GM18517 (cell line): ENCODE data around the gene RAD54L.
A peak's percentile ranks its signal among the peaks of the same experiment; 100 is the strongest.

ENCODE experiments used
- ATAC-seq: cut with Tn5 transposase; IDR thresholded peaks from one replicate; pipeline ENCODE4 v1.9.1; 2021; ENCODE audit warnings: mild to moderate bottlenecking, moderate library complexity; ENCODE audit not compliant: unreplicated experiment

The RAD54L gene

DNA sequence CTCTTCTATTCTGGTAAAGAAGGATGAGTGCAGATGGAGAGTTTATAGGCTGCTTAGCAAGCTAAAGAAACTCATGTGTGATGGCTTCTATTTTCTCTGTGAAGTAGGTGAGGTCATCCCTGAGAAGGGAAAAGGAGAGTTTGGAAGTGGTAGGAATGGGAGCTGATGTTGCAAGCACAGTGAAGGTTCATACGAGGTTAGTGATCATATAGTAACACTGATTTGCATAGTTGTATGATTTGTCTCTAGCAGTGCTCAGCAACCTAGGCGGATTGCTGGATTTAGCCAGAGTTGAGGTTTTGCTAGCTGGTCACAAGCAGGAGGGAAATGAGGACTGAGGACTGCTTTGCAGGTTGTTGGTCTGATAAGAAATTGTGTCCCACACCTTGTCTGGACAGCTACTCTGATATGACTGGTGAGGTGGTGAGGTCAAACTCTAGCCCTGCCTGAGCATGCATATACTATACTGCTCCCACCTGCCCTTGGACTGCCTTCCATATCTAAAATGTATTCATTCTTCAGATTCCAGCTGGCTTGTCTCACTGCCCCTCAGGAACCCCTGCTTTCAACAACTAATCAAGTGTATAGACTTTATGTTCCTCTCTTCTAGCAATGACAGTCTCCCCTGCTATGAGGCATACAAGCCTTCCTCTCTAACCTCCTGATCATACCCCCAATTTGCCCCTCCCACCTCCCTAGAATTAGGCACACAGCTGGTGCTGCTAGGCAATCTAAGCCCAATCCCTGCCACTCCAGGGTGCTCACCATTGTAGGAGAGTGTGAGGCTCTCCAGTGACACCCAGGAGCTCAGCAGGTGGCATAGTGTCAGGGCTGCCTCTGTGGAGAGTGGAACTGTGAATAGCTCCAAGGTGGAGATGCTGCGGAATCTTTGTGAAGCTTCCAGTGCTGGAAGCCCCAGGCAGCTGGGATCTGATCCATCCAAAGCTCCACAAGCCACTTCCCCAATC is 37.3 kb downstream of the RAD54L start:
- no peak for ATAC-seq

DNA sequence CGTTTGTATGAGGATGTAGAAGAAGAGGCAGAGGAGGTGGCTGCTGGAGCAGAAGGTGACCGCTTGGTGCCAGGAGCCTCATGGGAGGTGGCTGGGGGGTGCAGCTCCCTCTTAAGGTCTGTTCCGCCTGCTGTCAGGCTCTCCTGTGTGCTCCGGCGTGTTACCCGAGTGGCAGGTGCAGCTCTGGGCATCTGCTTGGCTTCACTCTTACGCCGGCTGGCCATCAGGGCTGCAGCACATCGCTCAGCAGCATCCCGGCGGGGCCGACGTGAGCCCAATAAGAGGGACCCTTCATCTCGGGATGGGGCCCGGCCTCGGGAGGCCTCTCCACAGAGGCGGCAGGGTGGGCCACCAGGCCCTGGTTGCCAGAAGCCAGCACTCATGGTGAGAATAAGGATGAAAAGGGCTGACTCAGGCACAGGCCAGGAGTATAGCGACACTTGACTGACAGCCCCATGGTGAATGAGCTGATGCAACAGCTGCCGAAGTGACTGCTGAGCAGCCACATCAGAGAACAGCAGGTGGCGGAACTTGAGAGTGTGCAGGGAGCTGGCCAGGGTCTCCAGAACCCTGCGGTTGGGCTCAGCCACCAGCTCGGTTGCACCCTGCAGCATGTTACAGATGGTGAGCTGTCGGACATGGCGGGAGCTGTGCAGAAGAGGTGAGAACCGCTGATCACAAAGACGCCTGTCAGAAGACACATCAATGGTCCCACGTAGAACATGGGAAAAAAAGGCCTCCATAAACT is 38.3 kb downstream of the RAD54L start:
- ATAC-seq: no peak

DNA sequence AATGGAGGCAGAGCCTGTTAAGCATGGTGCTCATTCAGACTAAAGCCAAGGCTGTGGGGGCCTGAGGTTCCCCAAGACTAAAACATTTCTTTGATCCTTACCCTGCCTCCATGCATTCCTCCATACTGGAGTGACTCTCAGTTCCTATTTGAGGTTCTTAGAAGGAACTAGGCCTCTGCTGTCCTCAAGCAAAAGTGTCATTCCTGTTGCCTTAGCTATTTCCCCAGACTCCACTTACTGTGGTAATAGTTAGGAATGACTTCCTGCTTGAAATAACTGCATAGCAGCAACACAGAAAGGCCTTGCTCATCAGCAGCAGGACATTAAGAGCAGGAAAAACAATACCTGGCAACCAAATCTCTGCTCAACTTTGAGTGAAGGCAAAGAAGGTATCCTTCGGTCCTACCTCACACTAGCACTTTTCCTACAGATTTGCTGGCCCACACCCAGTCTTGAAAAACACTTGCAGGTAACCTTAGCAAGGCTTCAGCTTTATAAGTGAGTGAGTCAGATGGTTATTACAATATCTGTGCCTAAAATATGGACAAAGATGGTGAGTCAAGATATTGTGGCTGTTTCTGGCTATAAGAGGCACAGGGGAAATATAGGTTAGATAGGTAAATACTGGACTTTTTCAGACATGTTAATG is 41.0 kb downstream of the RAD54L start:
- no peak for ATAC-seq

DNA sequence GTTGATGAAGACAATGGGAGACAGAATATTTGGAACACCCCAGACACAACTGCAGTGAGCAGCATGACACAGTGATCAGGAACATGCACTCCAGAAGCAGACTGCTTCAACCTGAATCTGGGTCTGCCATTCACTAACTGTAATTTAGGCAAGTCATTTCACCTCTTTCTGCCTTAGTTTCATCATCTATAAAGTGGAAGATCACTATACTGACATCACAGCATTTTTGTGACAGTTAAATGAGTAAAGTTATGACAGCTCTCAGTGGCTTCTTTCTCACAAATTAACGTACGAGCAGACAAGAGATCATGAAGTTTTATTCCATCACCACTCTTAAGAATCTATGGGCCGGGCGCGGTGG is 41.6 kb downstream of the RAD54L start:
- no peak for ATAC-seq

- ATAC-seq: no peak
Measured at GRCh38 chr1:46289976-46290375, 42.4 kb downstream of the RAD54L start.

GRCh38 chr1:46295306-46295705 is 47.7 kb downstream of the RAD54L start:
- no peak for ATAC-seq

DNA sequence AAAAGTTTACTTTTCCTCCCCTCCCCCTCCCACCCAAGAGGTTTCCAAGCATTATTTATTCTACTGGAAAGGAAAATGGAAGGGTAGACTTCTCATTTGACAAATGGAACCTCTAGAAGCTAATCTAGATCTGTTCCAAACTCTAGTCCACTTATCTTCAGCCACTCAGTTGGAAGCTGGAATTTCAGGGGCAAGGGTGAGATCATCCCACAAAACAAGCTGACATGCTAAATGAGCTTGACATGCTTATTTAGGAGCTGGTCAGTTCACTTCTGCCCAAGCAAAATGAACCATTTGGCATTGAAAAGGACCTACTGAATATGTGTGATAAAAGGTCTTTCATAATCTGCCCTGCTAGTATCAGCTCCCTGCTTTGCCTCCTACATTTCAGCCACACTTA is 50.8 kb downstream of the RAD54L start:
- ATAC-seq: no peak

- ATAC-seq: no peak
Measured at GRCh38 chr1:46300673-46301405, 53.3 kb downstream of the RAD54L start.

DNA sequence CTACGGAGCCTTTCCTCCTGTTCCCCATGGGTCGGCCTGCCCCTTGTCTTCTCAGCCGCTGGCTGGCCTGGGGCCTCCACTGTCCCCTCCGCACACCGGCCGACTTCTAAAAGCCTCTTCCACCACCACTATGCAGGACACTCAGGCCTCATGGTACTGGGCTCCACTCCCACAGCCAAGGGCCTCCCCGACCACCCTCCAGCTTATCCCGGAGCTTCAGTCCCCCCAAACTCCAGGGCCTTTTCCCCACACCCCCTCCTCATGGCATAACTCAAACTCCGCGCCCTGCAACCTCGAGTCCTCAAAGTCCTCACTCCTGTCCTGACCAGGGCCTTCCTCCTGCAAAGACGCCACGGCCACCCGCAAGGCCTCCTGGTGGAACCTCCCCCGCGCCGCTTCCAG is 53.8 kb downstream of the RAD54L start:
- no peak for ATAC-seq

DNA sequence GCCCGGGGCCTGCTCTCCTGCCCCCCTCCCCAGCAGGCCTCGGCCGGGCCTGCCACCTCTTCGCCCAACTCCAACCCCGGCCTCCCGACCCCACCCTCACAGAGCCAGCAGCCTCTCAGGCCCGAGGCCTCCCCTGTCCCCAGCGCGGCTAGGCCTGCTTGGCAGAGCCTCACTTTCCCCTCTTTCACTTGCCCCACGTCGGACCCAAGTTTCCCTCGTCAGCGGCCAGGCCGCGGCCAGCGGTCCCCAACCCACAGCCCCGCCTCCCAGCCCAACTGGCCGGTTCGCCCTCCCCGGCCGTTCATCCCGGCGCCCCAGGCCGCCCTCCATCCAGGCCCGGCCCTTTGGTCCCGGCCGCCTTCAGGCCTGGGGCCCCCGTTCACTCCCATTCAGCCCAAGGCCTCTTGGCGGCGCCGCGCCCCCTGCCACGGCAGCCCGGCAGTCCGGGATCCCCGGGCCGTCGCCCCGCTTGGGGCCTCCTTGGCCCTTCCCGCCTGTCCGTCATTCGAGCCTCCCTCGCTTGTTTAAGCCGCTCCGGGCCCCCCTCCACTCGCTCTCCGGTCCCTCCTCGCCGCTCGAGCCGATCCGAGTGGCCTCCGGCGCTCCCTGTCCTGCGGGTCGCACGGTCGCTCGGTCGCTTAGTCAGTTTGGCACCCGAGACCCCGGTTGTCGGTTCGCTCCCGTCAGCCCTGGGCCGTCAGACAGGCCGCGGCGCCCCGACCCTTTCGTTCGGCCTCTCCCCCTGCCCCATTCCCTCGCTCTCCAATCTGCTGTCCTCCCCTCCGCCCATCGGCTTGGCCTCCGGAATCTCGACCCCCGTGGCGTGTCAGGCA is 54.5 kb downstream of the RAD54L start:
- no peak for ATAC-seq

DNA sequence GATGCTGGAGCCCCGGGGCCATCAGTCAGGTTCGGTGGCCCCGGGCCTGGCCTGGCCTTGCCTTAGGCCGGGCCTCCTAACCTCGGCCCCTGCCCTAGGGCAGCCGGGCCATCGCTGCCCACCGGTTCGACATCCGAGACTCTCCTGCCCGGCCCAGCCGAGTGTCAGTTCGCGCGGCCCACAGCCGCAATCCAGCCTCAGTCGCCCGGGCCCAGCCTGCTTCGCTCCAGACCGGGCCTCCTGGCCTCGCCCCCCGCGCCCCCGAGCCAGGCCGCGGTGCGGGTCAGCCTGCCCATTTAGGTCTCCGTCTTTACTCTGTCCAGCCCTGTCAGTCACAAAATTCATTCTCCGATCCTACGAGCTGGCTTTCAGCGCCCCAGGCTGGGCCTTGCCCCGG is 55.1 kb downstream of the RAD54L start:
- no peak for ATAC-seq

DNA sequence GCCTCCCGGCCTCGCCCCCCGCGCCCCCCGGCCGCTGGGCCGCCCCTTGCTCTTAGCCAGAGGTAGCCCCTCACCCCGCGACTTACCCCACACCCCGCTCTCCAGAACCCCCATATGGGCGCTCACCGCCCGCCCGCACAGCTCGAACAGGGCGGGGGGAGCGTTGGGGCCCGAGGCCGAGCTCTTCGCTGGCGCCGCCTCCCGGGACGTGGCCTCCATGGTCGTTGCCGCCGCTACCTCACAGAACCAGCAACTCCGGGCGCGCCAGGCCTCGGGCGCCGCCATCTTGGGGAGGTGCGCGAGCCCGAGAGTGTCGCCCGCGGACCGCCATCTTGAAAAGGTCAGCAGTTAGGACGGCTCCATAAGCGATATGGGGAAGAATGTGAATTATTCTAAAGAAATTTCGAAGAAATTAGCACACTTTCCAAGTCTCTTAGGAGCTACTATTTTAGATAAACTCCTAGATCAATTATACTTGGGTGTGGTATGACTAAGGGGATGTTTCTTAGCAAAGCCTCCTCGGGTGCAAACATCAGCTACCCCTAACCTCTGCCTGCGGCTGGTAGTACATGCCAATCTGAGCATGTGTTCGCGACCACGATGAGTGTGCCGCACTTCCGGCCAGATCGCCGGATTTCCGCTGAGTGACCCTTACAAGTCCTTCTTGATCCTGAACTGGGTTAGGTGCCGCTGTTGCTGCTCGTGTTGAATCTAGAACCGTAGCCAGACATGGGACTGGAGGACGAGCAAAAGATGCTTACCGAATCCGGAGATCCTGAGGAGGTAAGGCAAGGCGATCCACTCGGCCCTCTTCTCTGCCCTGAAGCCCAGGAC is 55.7 kb downstream of the RAD54L start, which contains the start of the genes LRRC41 and UQCRH:
Gene LRRC41, minus strand, starts transcription at position 579 of the 834 bp plus-strand sequence. Its CDS starts 294 bp downstream, at position 285.
Gene UQCRH, plus strand, starts transcription at position 661 of the 834 bp plus-strand sequence. Its CDS starts 69 bp downstream, at position 730.
- peak; percentile 84 for ATAC-seq

- ATAC-seq: no peak
Measured at GRCh38 chr1:46303872-46304326, 56.3 kb downstream of the RAD54L start.

GRCh38 chr1:46306159-46306530 is 58.6 kb downstream of the RAD54L start:
- no peak for ATAC-seq

DNA sequence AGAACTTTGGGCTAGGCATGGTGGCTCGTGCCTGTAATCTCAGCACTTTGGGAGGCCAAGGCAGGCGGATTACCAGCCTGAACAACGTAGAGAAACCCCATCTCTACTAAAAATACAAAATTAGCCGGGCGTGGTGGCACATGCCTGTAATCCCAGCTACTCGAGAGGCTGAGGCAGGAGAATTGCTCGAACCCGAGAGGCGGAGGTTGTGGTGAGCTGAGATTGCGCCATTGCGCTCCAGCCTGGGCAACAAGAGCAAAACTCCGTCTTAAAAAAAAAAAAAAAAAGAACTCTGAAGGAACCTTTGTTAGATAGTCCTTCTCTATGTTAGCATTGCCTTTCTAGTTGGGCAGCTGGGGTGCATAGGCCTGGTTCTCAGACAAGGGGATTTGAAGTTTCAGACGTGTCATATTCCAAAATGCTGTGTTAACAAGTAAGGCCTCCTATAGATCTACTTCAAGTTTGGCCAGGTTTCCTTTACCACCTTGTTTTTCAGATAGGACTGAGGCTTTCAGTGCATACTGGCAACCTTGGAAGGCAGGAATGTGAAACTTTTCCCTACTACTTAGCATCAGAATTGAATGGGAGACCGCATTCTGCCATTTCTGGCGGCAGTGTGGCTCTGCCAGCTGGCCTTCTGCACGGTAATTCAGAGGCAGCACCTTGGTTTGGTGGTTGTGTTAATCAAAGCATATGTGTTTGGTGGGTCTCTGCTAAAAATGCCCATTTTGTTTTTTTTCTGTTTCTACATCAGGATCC is 62.0 kb downstream of the RAD54L start:
- ATAC-seq: no peak

- no peak for ATAC-seq
Measured at GRCh38 chr1:46310321-46310720, 62.8 kb downstream of the RAD54L start.

GRCh38 chr1:46315669-46316403 is 68.3 kb downstream of the RAD54L start:
- no peak for ATAC-seq
